Coronary artery (tissue), 2 donors: Measurements from ENCODE around the gene OSR1.

ENCODE experiments used
- DNase-seq: peaks from one replicate; pipeline ENCODE4 v3.0.0-alpha.2; 2017; ENCODE audit warnings: low spot score
- H3K27ac ChIP-seq, 2 donors: fragments of 200-600 bp; sonication (generic); one replicate each; pipeline ENCODE4 v1.5.1; 2016 to 2019
- H3K4me3 ChIP-seq: fragments of 200-600 bp; sonication (generic); 2 replicates; pipeline ENCODE4 v1.5.1; 2016; ENCODE audit warnings: mild to moderate bottlenecking, moderate library complexity
- CTCF ChIP-seq: fragments of 200-600 bp; sonication (generic); IDR thresholded peaks from one replicate; pipeline ENCODE4 v1.5.1; 2019; ENCODE audit warnings: antibody characterized with exemption

Gene OSR1

GRCh38 chr2:19349911-19350677, 8.3 kb downstream of the OSR1 start:
- peak; percentile 31 for TF ChIP-seq CTCF
- no peak for DNase-seq
- Histone ChIP-seq H3K27ac (peak overlapping the region; percentile 29 to 99), H3K4me3 (peak overlapping the region; percentile 57)

- Histone ChIP-seq H3K27ac (peak overlapping the region; percentile 92 to 99), H3K4me3 (peak overlapping the region; percentile 92)
- DNase-seq = no peak
- TF ChIP-seq CTCF = no peak
Measured at GRCh38 chr2:19348692-19349091, 9.7 kb downstream of the OSR1 start.

GRCh38 chr2:19347619-19348562, 10.5 kb downstream of the OSR1 start:
- DNase-seq = peak; percentile 97
- no peak for TF ChIP-seq CTCF
- H3K4me3 ChIP-seq = peak overlapping the region; percentile 92
- peak overlapping the region; percentile 92 to 99 for H3K27ac ChIP-seq

- DNase-seq = no peak
- TF ChIP-seq CTCF = no peak
- peak overlapping the region; percentile 92 for H3K4me3 ChIP-seq
- peak overlapping the region; percentile 92 to 99 for H3K27ac ChIP-seq
Measured at GRCh38 chr2:19346983-19347618, 11.3 kb downstream of the OSR1 start.

GRCh38 chr2:19337742-19338141, 20.7 kb downstream of the OSR1 start:
- Histone ChIP-seq H3K27ac (no peak overlapping the region), H3K4me3 (no peak overlapping the region)
- no peak for DNase-seq
- no peak for TF ChIP-seq CTCF

- no peak for DNase-seq
- H3K27ac ChIP-seq = no peak overlapping the region
- H3K4me3 ChIP-seq = no peak overlapping the region
- no peak for TF ChIP-seq CTCF
Measured at GRCh38 chr2:19337202-19337601, 21.2 kb downstream of the OSR1 start.
